ENCODE results near the gene RPL22. TPM values are rescaled to one million over a fixed set of nuclear protein-coding genes. Genes with fewer than 3 reads are reported as not detected.
A peak's percentile ranks its signal among the peaks of the same experiment; 100 is the strongest.

RPL22 gene
- total and polyA plus RNA-seq, 2 of the 13 experiments (the other 11 are each of a cell fraction or from before 2014, with no cell fraction given), result 214 to 545 TPM

- peak; percentile 83; the same call in 1 of the 2 replicates for TF ChIP-seq ZNF317 (CRISPR knock-in tag; IDR thresholded peaks at IDR 0.05)
- TF ChIP-seq ZNF235 (CRISPR knock-in tag; IDR thresholded peaks at IDR 0.05; ENCODE audit: borderline replicate concordance), result peak; percentile 99
- peak; percentile 14; the same call in 1 of the 2 replicates for TF ChIP-seq SMC3 (IDR thresholded peaks at IDR 0.05; ENCODE audit: low read length)
- TF ChIP-seq, protein P1, sequence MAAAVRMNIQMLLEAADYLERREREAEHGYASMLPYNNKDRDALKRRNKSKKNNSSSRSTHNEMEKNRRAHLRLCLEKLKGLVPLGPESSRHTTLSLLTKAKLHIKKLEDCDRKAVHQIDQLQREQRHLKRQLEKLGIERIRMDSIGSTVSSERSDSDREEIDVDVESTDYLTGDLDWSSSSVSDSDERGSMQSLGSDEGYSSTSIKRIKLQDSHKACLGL (CRISPR knock-in tag; IDR thresholded peaks at IDR 0.05), result peak; percentile 99
- peak; percentile 99 for TF ChIP-seq ZNF773 (CRISPR knock-in tag; IDR thresholded peaks at IDR 0.05; ENCODE audit: borderline replicate concordance)
- peak; percentile 93 for TF ChIP-seq AKAP8 (CRISPR knock-in tag; IDR thresholded peaks at IDR 0.05)
- TF ChIP-seq, protein P2, sequence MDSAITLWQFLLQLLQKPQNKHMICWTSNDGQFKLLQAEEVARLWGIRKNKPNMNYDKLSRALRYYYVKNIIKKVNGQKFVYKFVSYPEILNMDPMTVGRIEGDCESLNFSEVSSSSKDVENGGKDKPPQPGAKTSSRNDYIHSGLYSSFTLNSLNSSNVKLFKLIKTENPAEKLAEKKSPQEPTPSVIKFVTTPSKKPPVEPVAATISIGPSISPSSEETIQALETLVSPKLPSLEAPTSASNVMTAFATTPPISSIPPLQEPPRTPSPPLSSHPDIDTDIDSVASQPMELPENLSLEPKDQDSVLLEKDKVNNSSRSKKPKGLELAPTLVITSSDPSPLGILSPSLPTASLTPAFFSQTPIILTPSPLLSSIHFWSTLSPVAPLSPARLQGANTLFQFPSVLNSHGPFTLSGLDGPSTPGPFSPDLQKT (CRISPR knock-in tag; IDR thresholded peaks at IDR 0.05; ENCODE audit: borderline replicate concordance), result peak; percentile 68; the same call in 1 of the 2 replicates
- peak; percentile 96 for TF ChIP-seq ZXDC (CRISPR knock-in tag; IDR thresholded peaks at IDR 0.05)
- TF ChIP-seq ZNF225 (CRISPR knock-in tag; IDR thresholded peaks at IDR 0.05), result peak; percentile 99
- peak; percentile 90 for TF ChIP-seq ZNF12 (CRISPR knock-in tag; IDR thresholded peaks at IDR 0.05)
- peak; percentile 88 for TF ChIP-seq SIX4 (CRISPR knock-in tag; IDR thresholded peaks at IDR 0.05)
- peak; percentile 46; the same call in 1 of the 2 replicates for TF ChIP-seq ELF1 (CRISPR knock-in tag; IDR thresholded peaks at IDR 0.05)
- peak; percentile 61; the same call in 1 of the 2 replicates for TF ChIP-seq MAX (IDR thresholded peaks at IDR 0.05)
- no peak for TF ChIP-seq IKZF1 (IDR thresholded peaks at IDR 0.05)
- TF ChIP-seq ATF4 (CRISPR knock-in tag; IDR thresholded peaks at IDR 0.05), result peak in 1 of 2 experiments; percentile 88; a peak in 2 of 4 replicates
- TF ChIP-seq ZNF121 (CRISPR knock-in tag; IDR thresholded peaks at IDR 0.05), result peak; percentile 71
- TF ChIP-seq ZNF616 (CRISPR knock-in tag; IDR thresholded peaks at IDR 0.05; ENCODE audit: low read depth), result peak; percentile 98
- TF ChIP-seq ESRRA (CRISPR knock-in tag; IDR thresholded peaks at IDR 0.05; ENCODE audit: low read depth), result peak; percentile 88
- TF ChIP-seq YY1 (IDR thresholded peaks at IDR 0.05; ENCODE audit: insufficient read depth, insufficient replicate concordance, low read depth, low read length), result peak; percentile 47
- peak; percentile 79 for TF ChIP-seq ZBTB2 (CRISPR knock-in tag; IDR thresholded peaks at IDR 0.05; ENCODE audit: low read depth)
- peak; percentile 86; the same call in 1 of the 2 replicates for TF ChIP-seq ZNF468 (CRISPR knock-in tag; IDR thresholded peaks at IDR 0.05)
- TF ChIP-seq, protein P3, sequence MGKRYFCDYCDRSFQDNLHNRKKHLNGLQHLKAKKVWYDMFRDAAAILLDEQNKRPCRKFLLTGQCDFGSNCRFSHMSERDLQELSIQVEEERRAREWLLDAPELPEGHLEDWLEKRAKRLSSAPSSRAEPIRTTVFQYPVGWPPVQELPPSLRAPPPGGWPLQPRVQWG (CRISPR knock-in tag; IDR thresholded peaks at IDR 0.05; ENCODE audit: borderline replicate concordance, low read depth), result peak; percentile 81; the same call in 1 of the 2 replicates
These were observed 45.9 kb upstream of the RPL22 start (continued) for GRCh38 chr1:6245086-6245868.
